A549 (cell line): Measurements from ENCODE around the gene PEX16. TPM values are rescaled to one million over a fixed set of nuclear protein-coding genes. Genes with fewer than 3 reads are reported as not detected.

ENCODE experiments used
- ATAC-seq, 2 experiments: fragments of 200-7000 bp in 1 of 2; fragments of >200 bp in 1 of 2; cut with Nextera tagmentation in 1 of 2; cut with Tn5 transposase in 1 of 2; 3 replicates each; pipeline versions ENCODE4 v1.8.0 to v1.9.1; 2018 to 2020; ENCODE audit warnings: mild to moderate bottlenecking in 1 of 2, moderate library complexity in 1 of 2
- CTCF ChIA-PET: fragments of 300-600 bp; sonication (Branson Sonifier 250); formaldehyde crosslinking; extraction: SDS; loops from one replicate; lab custom pipeline; 2021; ENCODE audit warnings: antibody characterized with exemption, inconsistent platforms; lab: Yijun Ruan, JAX
- POLR2A ChIA-PET: fragments of 350-600 bp; formaldehyde crosslinking; extraction: SDS; loops from one replicate; lab custom pipeline; 2021; ENCODE audit warnings: antibody characterized with exemption, inconsistent platforms; lab: Yijun Ruan, JAX
- DNase-seq, 2 experiments: peaks; one replicate each; pipeline versions ENCODE4 v3.0.0 to v3.0.0-alpha.2; 2011 to 2016; ENCODE audit warnings: low read depth in 1 of 2, low spot score in 1 of 2
- FAIRE-seq: peaks from 2 replicates; lab custom pipeline; 2011; peaks lifted over from hg19 to GRCh38; lab: Jason Lieb, UNC
- H3K27ac ChIP-seq, 2 experiments: fragments of >200 bp; sonication (Bioruptor Twin); formaldehyde crosslinking; 3 replicates each; pipeline ENCODE4 v1.5.1; 2016 to 2017
- H3K4me1 ChIP-seq: fragments of >200 bp; sonication (Bioruptor Twin); formaldehyde crosslinking; 3 replicates; pipeline ENCODE4 v1.6.1; 2016
- H3K4me2 ChIP-seq: fragments of >200 bp; sonication (Bioruptor Twin); formaldehyde crosslinking; 3 replicates; pipeline ENCODE4 v1.6.1; 2016
- H3K4me3 ChIP-seq: fragments of >200 bp; sonication (Bioruptor Twin); formaldehyde crosslinking; 3 replicates; pipeline ENCODE4 v1.5.1; 2016
- H3K9me3 ChIP-seq: fragments of >200 bp; sonication (Bioruptor Twin); formaldehyde crosslinking; 3 replicates; pipeline ENCODE4 v1.6.1; 2016
- BCL3 ChIP-seq: fragments of >200 bp; sonication (Bioruptor Twin); formaldehyde crosslinking; IDR thresholded peaks from 3 replicates; pipeline ENCODE4 v1.6.1; 2016
- CBX8 ChIP-seq: fragments of 200-600 bp; sonication (generic); IDR thresholded peaks from 2 replicates; pipeline ENCODE4 v1.6.1; 2016
- CHD2 ChIP-seq: fragments of 150-350 bp; IDR thresholded peaks from 2 replicates; pipeline ENCODE4 v1.6.1; 2014; ENCODE audit warnings: low read length; ENCODE audit not compliant: partially characterized antibody
- EHF ChIP-seq: fragments of 250-450 bp; sonication (Bioruptor Pico); IDR thresholded peaks from 2 replicates; pipeline ENCODE4 v1.5.0; 2020; ENCODE audit warnings: mild to moderate bottlenecking
- GATA3 ChIP-seq: IDR thresholded peaks from 2 replicates; pipeline ENCODE4 v1.6.1; 2012; ENCODE audit warnings: borderline replicate concordance
- HDAC2 ChIP-seq: fragments of 200-600 bp; sonication (generic); IDR thresholded peaks from 2 replicates; pipeline ENCODE4 v1.6.1; 2016
- HOXA7 ChIP-seq: fragments of 250-450 bp; sonication (Bioruptor Pico); IDR thresholded peaks from 2 replicates; pipeline ENCODE4 v1.5.0; 2020; ENCODE audit warnings: mild to moderate bottlenecking, moderate library complexity
- HOXB13 ChIP-seq: fragments of 250-450 bp; sonication (Bioruptor Pico); IDR thresholded peaks from 2 replicates; pipeline ENCODE4 v1.5.0; 2020; ENCODE audit warnings: low read depth, mild to moderate bottlenecking, moderate library complexity
- JUN ChIP-seq, 2 experiments: fragments of >200 bp; sonication (Bioruptor Twin); formaldehyde crosslinking; IDR thresholded peaks; 2 replicates in 1 of 2; 3 replicates in 1 of 2; pipeline ENCODE4 v1.6.1; 2016 to 2017
- KDM1A ChIP-seq: fragments of 200-600 bp; sonication (generic); IDR thresholded peaks from 2 replicates; pipeline ENCODE4 v1.6.1; 2016; ENCODE audit warnings: low read depth, mild to moderate bottlenecking
- MYC ChIP-seq: IDR thresholded peaks from 2 replicates; pipeline ENCODE4 v1.6.1; 2012; ENCODE audit warnings: mild to moderate bottlenecking, inconsistent platforms, low read length, improper control_type of control experiment, borderline replicate concordance
- POLR2AphosphoS2 ChIP-seq: conservative IDR thresholded peaks from 2 replicates; pipeline ENCODE4 v1.6.1; 2012; ENCODE audit warnings: low read length, improper control_type of control experiment, inconsistent platforms
- RARB ChIP-seq: fragments of 250-450 bp; sonication (Bioruptor Pico); IDR thresholded peaks from 2 replicates; pipeline ENCODE4 v1.8.0; 2021; ENCODE audit warnings: mild to moderate bottlenecking, moderate library complexity
- REST ChIP-seq: fragments of 200-600 bp; sonication (generic); IDR thresholded peaks from 2 replicates; pipeline ENCODE4 v1.6.1; 2016; ENCODE audit warnings: antibody characterized with exemption, mild to moderate bottlenecking, moderate library complexity
- RFX5 ChIP-seq: fragments of 450-650 bp; IDR thresholded peaks from 2 replicates; pipeline ENCODE4 v1.7.1; 2014; ENCODE audit warnings: antibody characterized with exemption, mild to moderate bottlenecking, moderate library complexity
- TFCP2L1 ChIP-seq: fragments of 250-450 bp; sonication (Bioruptor Pico); IDR thresholded peaks from 2 replicates; pipeline ENCODE4 v1.5.0; 2021; ENCODE audit warnings: mild to moderate bottlenecking
- ZC3H11A ChIP-seq: fragments of 450-650 bp; IDR thresholded peaks from 2 replicates; pipeline ENCODE4 v1.6.1; 2014; ENCODE audit warnings: antibody characterized with exemption, mild to moderate bottlenecking
- ZNF302 ChIP-seq: fragments of 250-450 bp; sonication (Bioruptor Pico); IDR thresholded peaks from 2 replicates; pipeline ENCODE4 v1.9.0; 2021; ENCODE audit warnings: inconsistent platforms, mild to moderate bottlenecking, moderate library complexity
- ZSCAN20 ChIP-seq: fragments of 250-450 bp; sonication (Bioruptor Pico); IDR thresholded peaks from 2 replicates; pipeline ENCODE4 v1.8.0; 2022; ENCODE audit warnings: mild to moderate bottlenecking, moderate library complexity
- WGBS: methylation state at CpG from one replicate; pipeline ENCODE4 v1.1.6; 2017; ENCODE audit errors: missing lambda C conversion rate; 5-methylcytosine and 5-hydroxymethylcytosine counted together
- polyA plus RNA-seq, 4 experiments: library from polyadenylated mRNA; depleted of rRNA in 3 of 4; stranded (reverse); fragments of >200 nt; fragmentation: RNase III in 1 of 4; extraction: RNeasy Plus Mini Kit Qiagen cat#74134 plus additional on column Dnase treatment in 1 of 4; gene quantifications; 2 replicates in 3 of 4; 3 replicates in 1 of 4; pipeline ENCODE4 v1.2.3, GENCODE V29; 2011 to 2017
- TF ChIP-seq, protein P1 (sequence below): IDR thresholded peaks from 2 replicates; pipeline ENCODE4 v1.6.1; 2012

PEX16 gene
- polyA plus RNA-seq, 2 of the 4 experiments (the other 2 are of a cell fraction), result 18.2 to 20.2 TPM

DNA sequence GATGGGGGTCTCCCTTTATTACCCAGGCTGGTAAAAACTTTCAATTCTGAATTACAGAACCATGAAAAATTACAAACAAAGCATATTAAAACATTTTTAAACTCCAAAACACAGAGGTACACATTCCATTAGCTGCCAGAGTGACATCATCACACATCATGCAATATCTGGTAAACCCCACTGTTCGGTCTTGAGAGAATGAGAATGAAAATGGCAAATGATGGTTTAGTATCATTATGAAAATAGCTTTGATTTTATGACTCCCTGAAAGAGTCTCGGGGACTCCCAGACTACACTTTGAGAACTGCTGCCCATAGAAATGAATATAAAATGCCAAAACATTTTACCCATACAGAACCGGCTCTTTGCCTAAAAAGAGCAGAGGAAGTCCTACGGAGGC is 23.6 kb upstream of the PEX16 start:
- no peaks in the 10 kb centered on the region for H3K4me1 ChIP-seq
- TF ChIP-seq JUN (IDR thresholded peaks at IDR 0.05) (no peak), EHF (CRISPR knock-in tag) (no peak)
- TF ChIP-seq, all 56 proteins: peak for 0
- POLR2A ChIA-PET, result no interaction called here
- CTCF ChIA-PET, result interaction anchor here (1.3 to 2.3 kb wide), 4 partner anchors 24 to 68 kb away, joined by 4 to 10 read pairs (median 5); no protein-coding TSS in a partner anchor
- H3K4me3 ChIP-seq, result no peak overlapping the region
- H3K27ac ChIP-seq, result no peak overlapping the region
- FAIRE-seq (no peak), DNase-seq (no peak), ATAC-seq (no peak)
- H3K9me3 ChIP-seq, result no peaks in the 10 kb centered on the region
- H3K4me2 ChIP-seq, result no peak overlapping the region
- WGBS, result 88% methylated on average over 4 of the region's 4 CpGs

DNA sequence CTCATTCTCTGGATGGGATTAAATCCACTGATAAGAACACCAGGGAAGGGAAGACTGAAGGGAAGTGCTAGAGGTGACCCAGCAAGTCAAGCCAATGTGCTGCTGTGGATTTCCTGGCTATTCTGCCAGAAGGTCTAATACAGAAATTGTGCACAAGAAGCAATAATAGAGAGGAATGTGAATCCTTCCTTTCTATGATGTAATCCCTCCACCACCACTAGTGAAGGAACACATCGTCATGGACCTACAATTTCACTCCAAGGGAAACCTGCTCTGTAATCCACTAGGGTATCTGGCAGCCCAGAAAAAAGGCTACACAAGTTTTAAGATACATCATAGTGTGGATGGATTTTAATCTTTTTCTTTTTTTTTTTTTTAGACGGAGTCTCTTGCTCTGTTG is 22.2 kb upstream of the PEX16 start:
- Histone ChIP-seq H3K4me2 (no peak overlapping the region), H3K4me1 (no peaks in the 10 kb centered on the region), H3K27ac (no peak overlapping the region), H3K9me3 (no peaks in the 10 kb centered on the region), H3K4me3 (no peak overlapping the region)
- FAIRE-seq (no peak), ATAC-seq (no peak), DNase-seq (no peak)
- ChIA-PET CTCF (no interaction called here), POLR2A (no interaction called here)
- WGBS, result 95% methylated on average over 2 of the region's 2 CpGs
- TF ChIP-seq POLR2AphosphoS2, result no peak
- TF ChIP-seq RFX5, result no peak
- no peak for TF ChIP-seq MYC
- TF ChIP-seq HOXB13, result no peak
- TF ChIP-seq, protein P1, sequence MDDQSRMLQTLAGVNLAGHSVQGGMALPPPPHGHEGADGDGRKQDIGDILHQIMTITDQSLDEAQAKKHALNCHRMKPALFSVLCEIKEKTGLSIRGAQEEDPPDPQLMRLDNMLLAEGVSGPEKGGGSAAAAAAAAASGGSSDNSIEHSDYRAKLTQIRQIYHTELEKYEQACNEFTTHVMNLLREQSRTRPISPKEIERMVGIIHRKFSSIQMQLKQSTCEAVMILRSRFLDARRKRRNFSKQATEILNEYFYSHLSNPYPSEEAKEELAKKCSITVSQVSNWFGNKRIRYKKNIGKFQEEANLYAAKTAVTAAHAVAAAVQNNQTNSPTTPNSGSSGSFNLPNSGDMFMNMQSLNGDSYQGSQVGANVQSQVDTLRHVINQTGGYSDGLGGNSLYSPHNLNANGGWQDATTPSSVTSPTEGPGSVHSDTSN, result no peak
- TF ChIP-seq ZC3H11A, result no peak
- no peak for TF ChIP-seq CBX8
- TF ChIP-seq HOXA7, result no peak
- TF ChIP-seq BCL3, result no peak
- TF ChIP-seq ZNF302 (CRISPR knock-in tag), result no peak
- no peak for TF ChIP-seq KDM1A
- no peak for TF ChIP-seq REST
- no peak for TF ChIP-seq RARB (CRISPR knock-in tag)
- no peak for TF ChIP-seq TFCP2L1 (CRISPR knock-in tag)
- TF ChIP-seq HDAC2, result no peak
- no peak for TF ChIP-seq GATA3

DNA sequence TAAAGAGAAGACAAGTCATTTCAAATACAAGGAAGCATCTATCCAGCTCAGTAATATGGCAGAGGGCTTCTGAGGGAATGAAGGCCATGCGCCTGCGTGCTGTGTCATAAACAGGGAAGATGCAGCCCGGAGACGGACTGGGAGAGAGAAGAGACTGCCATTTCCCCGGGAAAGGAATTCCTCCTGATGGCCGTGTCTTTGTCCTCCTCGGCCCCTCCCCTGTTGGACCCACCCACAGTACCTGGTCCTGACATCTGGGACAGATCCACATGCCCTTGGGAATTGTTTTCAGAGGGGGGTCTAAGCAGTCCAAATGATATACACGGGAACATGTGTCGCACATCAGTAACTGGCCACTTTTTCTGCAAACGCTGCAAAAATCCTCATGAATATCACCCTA is 20.2 kb upstream of the PEX16 start:
- H3K4me3 ChIP-seq, result no peak overlapping the region
- no peaks in the 10 kb centered on the region for H3K9me3 ChIP-seq
- POLR2A ChIA-PET, result no interaction called here
- FAIRE-seq (no peak), ATAC-seq (no peak), DNase-seq (no peak)
- H3K27ac ChIP-seq, result no peak overlapping the region
- no peaks in the 10 kb centered on the region for H3K4me1 ChIP-seq
- H3K4me2 ChIP-seq, result no peak overlapping the region
- CTCF ChIA-PET, result no interaction called here
- TF ChIP-seq CHD2 (no peak), RARB (CRISPR knock-in tag) (no peak), EHF (CRISPR knock-in tag) (no peak), ZSCAN20 (CRISPR knock-in tag) (no peak), REST (no peak)
- TF ChIP-seq, all 56 proteins: peak for 0
- WGBS, result 92% methylated on average over 10 of the region's 10 CpGs
